GM20000 (cell line): Measurements from ENCODE around the gene EXOC2.

Experiments used
- DNase-seq: peaks from one replicate; pipeline ENCODE4 v3.0.0; 2012; ENCODE audit warnings: low spot score
- TF ChIP-seq, protein P1 (sequence below): IDR thresholded peaks from 2 replicates; pipeline ENCODE4 v1.5.1; 2012; ENCODE audit warnings: mild to moderate bottlenecking, control low read depth; ENCODE audit errors: extremely low read depth, missing control alignments

The EXOC2 gene

DNA sequence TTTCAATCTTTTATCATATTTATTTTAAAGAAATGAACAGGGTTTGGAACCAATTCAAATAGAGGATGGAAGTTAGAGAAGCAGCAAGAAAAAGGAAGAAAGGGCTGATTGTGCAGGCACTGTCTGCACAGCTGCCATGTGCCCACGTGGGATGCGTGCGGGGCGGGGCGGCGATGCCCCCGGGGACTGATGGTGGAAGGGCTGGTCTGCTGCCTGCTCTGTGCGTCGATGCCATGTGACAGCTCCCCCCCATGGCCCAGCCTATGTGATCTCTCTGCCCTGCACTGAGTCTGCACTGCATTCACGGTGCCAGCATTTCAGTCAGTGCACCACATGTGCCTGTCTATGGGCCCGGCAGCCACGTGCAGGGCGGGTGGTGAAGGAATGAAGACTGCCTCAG is 205.0 kb downstream of the EXOC2 start:
- TF ChIP-seq, protein P1, sequence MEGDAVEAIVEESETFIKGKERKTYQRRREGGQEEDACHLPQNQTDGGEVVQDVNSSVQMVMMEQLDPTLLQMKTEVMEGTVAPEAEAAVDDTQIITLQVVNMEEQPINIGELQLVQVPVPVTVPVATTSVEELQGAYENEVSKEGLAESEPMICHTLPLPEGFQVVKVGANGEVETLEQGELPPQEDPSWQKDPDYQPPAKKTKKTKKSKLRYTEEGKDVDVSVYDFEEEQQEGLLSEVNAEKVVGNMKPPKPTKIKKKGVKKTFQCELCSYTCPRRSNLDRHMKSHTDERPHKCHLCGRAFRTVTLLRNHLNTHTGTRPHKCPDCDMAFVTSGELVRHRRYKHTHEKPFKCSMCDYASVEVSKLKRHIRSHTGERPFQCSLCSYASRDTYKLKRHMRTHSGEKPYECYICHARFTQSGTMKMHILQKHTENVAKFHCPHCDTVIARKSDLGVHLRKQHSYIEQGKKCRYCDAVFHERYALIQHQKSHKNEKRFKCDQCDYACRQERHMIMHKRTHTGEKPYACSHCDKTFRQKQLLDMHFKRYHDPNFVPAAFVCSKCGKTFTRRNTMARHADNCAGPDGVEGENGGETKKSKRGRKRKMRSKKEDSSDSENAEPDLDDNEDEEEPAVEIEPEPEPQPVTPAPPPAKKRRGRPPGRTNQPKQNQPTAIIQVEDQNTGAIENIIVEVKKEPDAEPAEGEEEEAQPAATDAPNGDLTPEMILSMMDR: no peak
- no peak for DNase-seq

- no peak for DNase-seq
- TF ChIP-seq, protein P1: no peak
Measured at GRCh38 chr6:485655-486170, 207.2 kb downstream of the EXOC2 start.

DNA sequence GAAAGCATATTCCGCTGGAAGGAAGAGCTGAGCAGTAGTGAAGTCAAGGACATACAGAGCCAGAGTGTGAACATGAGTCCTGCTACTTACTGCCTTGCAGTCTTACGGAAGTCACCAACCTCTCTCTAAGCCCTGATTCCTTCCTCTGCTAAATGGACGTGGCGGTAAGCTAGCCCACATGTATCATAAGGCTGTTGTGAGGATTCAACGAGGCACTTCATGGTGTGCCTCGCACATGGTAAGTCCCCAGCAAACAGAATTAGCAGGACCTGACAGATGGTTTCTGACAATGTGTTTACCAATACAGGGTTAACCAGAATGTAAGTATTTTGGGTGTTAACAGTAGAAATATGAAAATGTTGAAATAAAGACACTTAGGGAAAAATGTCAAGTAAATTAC is 208.2 kb downstream of the EXOC2 start:
- DNase-seq: no peak
- TF ChIP-seq, protein P1: no peak

DNA sequence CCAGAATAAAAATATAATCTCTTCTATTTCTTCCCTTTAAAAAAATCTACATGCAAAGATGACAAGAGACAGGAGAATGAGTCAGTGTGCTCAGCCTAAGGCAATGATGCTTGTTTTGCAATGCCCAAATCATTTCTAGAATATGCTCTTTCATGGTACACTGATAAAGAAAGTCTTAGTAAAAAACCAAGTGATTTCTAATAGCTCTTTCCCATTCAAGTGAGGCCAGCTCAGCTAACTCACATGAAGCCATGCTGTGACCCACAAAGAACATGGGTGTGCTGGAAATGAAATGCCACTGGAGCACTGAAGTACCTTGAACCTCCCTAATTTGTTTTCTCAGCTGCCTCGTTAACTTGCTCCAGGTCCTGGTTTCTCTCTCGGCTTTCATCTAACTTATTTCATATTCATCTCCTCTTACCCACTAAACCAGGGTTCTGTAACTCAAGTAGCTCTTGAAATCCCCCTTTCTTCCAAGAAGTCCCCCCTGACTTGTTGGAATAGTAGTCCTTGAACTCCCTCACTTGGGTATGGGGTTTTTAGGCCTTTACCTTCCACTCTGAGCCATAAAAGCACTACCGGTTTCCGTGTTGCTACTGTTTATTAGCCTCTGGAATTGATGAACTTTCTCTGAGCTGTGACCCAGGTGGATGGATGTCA is 208.7 kb downstream of the EXOC2 start:
- TF ChIP-seq, protein P1: no peak
- DNase-seq: peak; percentile 38

- no peak for DNase-seq
- TF ChIP-seq, protein P1: no peak
Measured at GRCh38 chr6:475314-475713, 217.6 kb downstream of the EXOC2 start.

DNA sequence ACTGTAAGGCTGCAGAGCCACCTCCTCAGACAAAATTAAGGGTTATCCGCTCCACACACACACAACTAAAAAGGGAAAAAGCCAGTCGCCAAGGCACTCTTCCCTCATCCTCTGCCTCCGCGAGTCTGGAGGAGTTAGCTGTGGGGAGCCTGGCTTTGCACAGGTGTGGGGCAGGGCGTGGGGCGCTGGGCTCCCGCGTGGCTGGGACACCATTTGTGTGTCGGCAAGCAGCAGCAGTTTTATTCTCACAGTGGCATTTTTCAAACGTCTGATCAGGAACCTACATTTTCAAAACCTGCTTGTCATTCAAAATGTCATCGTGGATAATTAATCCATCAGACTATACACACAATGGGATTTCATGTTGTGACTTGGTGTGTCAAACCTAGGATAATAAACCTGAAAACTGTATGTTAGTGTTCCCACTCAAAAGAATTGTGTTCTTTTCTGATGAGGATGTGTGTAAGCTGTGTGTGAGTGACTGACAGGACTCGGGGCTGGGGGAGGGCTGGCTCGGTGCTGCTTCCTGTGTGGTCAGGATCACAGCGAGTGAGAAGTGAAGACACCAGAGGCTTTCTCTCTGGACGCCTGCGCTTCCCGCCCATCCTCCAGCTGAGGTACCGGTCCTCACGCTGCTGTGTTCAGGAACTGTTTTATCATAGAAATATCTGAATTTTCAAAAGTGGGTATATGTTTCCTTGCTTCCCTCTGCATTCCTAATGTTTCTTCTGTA is 218.3 kb downstream of the EXOC2 start:
- TF ChIP-seq, protein P1: no peak
- peak; percentile 84 for DNase-seq

GRCh38 chr6:473768-474452 is 219.0 kb downstream of the EXOC2 start:
- DNase-seq: no peak
- TF ChIP-seq, protein P1: no peak
